DND-41 (cell line): ENCODE data around the gene INO80E.

Experiments
- EZH2 ChIP-seq: IDR thresholded peaks from 3 replicates; pipeline ENCODE4 v1.6.1; 2012; ENCODE audit warnings: borderline replicate concordance, low read depth, mild to moderate bottlenecking, moderate library complexity, low read length, inconsistent platforms; ENCODE audit not compliant: severe bottlenecking
- TF ChIP-seq, protein P1 (sequence below): IDR thresholded peaks from 2 replicates; pipeline ENCODE4 v1.5.1; 2012; ENCODE audit warnings: borderline replicate concordance, low read length, moderate library complexity, mild to moderate bottlenecking; ENCODE audit not compliant: poor library complexity, severe bottlenecking; ENCODE audit errors: extremely low read depth

DNA sequence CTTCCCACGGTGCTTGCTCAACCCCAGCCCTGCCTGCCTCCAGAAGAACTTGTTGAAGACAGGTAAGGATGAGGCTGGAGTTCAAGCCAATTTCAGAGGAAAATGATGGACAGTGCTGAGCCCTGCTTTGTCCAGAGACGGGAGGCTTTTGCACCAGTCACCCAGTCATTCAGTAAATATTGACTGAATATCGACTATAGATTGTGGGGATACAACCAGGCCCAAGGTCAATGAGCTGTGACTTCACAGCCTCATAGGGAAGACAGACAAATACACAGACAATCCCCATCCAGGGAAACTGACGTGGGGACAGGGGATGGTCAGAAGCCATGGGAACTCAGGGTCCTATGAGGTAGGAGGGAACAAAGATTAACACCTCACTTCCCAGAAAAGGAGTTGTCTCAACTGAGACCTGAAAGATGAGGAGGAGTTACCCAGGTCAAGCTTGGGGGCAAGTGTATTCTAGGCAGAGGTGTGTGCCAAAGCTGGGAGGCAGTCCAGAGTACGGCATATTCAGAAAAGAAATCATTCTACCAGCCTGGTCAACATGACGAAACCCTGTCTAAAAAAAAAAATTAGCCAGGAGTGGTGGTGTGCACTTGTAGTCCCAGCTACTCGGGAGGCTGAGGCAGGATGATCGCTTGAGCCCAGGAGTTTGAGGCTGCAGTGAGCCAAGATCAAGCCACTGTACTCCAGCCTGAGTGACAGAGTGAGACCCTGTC lies 20.7 kb downstream of the INO80E start:
- TF ChIP-seq, protein P1, sequence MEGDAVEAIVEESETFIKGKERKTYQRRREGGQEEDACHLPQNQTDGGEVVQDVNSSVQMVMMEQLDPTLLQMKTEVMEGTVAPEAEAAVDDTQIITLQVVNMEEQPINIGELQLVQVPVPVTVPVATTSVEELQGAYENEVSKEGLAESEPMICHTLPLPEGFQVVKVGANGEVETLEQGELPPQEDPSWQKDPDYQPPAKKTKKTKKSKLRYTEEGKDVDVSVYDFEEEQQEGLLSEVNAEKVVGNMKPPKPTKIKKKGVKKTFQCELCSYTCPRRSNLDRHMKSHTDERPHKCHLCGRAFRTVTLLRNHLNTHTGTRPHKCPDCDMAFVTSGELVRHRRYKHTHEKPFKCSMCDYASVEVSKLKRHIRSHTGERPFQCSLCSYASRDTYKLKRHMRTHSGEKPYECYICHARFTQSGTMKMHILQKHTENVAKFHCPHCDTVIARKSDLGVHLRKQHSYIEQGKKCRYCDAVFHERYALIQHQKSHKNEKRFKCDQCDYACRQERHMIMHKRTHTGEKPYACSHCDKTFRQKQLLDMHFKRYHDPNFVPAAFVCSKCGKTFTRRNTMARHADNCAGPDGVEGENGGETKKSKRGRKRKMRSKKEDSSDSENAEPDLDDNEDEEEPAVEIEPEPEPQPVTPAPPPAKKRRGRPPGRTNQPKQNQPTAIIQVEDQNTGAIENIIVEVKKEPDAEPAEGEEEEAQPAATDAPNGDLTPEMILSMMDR: no peak
- no peak for TF ChIP-seq EZH2
